T follicular helper cell (primary cell): ENCODE data around the gene PPM1N.
A peak's percentile ranks its signal among the peaks of the same experiment; 100 is the strongest.

Source experiments
- DNase-seq: peaks from one replicate; pipeline ENCODE4 v3.0.0-alpha.2; 2020; ENCODE audit warnings: low read depth
- total RNA-seq, 2 experiments: gene quantifications; one replicate each; lab custom pipeline; 2026; lab: John Stamatoyannopoulos, UW

Gene PPM1N
- 1.1 to 3.1 reads per million in 2 experiments for total RNA-seq

DNA sequence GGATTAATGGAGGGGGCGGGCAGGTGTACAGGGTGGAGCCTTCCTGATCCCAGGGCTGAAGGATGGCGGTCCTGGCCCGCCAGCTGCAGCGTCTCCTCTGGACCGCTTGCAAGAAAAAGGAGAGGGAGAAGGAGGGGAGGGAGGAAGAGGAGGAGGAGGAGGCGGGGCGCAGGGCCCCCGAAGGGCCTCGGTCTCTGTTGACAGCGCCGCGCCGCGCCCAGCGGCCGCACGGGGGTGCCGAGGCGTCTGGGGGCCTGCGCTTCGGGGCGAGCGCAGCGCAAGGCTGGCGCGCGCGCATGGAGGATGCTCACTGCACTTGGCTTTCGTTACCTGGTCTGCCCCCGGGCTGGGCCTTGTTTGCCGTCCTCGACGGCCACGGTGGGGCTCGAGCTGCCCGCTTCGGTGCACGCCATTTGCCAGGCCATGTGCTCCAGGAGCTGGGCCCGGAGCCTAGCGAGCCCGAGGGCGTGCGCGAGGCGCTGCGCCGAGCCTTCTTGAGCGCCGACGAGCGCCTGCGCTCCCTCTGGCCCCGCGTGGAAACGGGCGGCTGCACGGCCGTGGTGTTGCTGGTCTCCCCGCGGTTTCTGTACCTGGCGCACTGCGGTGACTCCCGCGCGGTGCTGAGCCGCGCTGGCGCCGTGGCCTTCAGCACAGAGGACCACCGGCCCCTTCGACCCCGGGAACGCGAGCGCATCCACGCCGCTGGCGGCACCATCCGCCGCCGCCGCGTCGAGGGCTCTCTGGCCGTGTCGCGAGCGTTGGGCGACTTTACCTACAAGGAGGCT, at the start of gene PPM1N:
Gene PPM1N (plus strand): TSS at position 33 of the 785 bp plus-strand sequence. CDS start 30 bp downstream, at position 63.
- peak; percentile 38 for DNase-seq

- no peak for DNase-seq
Observed at GRCh38 chr19:45448887-45449299, 49.4 kb upstream of the PPM1N start.

- DNase-seq: no peak
Observed at GRCh38 chr19:45450012-45450333, 48.3 kb upstream of the PPM1N start.

DNA sequence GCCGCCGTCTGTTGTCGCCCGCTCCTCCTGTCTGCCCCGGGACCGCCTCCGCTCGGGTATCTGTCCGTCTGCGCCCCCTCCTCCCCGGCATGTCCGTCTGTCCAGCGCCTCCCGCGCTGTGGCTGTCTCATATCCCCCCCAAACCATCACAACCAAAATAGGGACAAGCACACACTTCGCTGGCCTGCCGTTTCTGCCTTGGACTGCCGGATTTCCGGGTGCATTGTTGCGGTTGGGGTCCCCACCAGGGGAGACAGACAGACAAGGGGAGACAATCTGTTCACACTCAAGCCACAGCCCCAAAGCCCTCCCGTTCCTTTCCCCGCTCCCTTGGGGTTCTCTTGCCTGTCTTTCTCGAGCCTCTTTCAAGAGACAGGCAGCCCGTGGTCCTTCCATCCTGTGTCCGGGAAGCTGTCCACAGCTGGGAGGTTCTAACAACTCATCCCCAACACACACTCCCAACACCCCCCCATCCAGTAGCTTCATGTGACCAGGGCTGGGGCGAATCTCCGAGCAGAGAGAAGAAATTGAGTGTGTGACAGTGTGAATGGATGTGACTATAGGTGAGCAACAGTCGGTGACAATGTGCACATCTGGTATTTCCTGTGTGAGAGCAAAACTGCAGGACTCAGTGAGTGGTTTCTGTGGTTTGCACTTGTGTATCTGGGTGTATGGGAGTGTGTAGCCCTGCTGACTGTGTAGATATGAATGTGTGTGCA, 47.0 kb upstream of the PPM1N start:
- peak; percentile 54 for DNase-seq

- DNase-seq: no peak
Observed at GRCh38 chr19:45451850-45452387, 46.3 kb upstream of the PPM1N start.

DNA sequence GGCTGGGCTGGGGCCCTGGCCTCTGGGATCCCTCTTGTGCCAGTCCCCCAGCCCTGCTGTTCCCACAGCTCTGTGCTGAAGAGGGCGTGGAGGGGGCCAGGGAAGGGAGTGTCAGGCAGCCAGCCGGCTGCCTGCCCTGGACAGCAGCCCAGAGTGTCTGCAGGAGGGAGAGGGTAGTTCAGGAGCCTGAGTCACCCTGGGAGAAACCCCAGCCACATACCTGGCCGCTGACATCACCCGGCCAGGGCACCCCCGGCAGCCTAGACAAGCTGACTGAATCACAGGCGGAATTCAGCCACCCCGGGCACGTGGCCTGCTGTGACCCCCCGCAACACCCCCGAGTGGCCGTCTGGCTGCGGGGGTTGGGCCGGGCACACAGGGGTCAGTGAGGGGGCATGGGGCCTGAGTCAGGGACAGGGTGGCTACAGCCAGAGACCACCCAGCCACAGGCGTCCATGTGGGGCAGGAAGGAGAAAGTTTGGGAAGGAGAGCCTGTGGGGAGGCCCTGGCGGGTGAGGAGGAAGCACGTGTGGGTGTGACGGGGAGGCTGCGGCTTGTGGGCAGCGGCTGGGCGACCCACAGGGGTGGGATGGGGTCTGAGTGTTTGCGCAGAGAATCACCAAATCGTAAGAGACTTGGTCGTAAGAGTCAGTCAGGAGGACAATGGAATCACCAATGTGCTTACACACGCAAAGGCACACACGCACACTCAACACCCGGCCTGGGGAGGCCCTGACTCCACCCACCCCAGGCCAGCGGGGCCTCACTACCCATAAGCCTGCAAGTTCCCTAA, 42.3 kb upstream of the PPM1N start:
- no peak for DNase-seq

- DNase-seq: no peak
Observed at GRCh38 chr19:45456500-45456815, 41.8 kb upstream of the PPM1N start.

- DNase-seq: no peak
Observed at GRCh38 chr19:45457776-45458175, 40.5 kb upstream of the PPM1N start.

- no peak for DNase-seq
Observed at GRCh38 chr19:45460807-45461347, 37.4 kb upstream of the PPM1N start.

GRCh38 chr19:45462174-45462573, 36.1 kb upstream of the PPM1N start:
- DNase-seq: no peak

DNA sequence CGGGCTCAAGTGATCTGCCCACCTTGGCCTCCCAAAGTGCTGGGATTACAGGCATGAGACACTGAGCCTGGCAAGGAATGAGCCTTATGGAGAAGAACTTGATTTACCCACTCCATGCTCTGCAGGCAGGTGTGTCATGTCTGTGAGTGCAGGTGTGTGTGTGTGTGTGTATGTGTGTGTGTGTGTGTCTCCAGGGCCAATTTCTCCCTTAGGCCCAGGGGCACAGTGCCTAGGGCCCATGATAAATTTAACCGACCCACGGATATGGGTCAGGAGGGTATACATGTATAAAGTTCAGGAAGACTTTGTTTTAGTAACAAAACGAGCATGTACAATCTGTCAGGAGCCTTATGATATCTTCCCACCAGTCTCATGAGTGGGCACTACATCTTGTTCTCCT, 35.0 kb upstream of the PPM1N start:
- DNase-seq: no peak

DNA sequence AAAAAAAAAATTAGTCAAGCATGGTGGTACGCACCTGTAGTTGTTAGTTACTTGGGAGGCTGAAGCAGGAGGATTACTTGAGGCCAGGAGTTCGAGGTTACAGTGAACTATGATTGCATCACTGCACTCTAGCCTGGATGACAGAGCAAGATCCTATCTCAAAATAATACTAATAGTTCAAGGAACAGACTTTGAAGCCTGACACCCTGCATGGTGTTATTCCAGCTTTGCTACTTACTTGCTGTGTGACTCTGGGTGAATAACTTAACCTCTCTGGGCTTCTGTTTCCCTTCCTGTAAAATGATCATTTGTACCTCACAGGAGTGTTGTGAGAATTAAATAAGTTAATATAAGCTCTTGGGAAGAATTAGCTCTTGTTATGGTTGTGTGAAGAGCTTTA, 34.0 kb upstream of the PPM1N start:
- no peak for DNase-seq

DNA sequence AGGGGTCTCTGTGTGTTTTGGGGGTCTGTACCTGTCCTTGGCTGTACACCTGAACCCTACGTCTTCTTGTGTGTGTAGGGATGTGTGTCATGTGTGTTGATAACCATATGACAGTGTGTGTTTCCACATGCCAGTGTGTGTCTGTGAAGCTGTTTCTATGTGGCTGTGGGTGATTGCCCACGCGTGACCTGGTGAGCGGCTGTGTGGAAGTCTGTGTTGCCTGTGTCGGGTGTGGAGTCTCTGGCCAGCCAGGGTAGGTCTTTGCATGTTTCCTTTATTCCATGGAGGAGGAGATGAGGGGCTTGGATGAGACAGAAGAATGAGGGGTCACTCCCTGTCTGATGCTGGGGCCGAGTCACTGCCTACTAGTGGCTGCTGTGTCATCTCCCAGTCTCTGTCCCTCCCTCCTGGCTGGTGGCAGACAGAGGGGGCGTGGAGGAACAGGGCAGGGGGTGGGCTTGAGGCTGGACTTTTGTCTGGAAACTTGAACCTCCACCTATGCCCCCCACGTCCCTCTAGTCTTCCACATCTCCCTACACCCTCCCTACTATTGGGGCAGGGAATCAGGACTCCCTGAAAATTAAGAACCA, 33.3 kb upstream of the PPM1N start:
- no peak for DNase-seq

DNA sequence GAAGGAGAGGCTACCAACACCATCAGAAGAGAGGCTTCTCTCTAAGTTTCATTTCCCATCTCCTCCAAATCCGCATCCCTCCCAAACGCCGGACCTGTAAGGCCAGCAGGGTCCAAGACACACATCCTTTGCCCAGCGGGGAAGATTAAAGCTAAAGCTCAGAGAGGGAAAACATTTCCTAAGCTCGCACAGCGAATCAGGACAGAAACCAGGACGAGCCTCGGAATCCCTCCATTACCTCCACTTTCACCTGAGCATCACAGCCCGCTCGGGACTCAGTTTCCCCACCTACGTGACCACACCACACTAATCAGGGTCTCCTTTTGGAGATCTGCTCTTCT, 31.2 kb upstream of the PPM1N start:
- DNase-seq: no peak

GRCh38 chr19:45467456-45468158, 30.6 kb upstream of the PPM1N start, which contains the start of gene FOSB:
Gene FOSB (plus strand): TSS chr19:45467996. CDS start chr19:45468587, 591 bp downstream.
- DNase-seq: peak; percentile 92

DNA sequence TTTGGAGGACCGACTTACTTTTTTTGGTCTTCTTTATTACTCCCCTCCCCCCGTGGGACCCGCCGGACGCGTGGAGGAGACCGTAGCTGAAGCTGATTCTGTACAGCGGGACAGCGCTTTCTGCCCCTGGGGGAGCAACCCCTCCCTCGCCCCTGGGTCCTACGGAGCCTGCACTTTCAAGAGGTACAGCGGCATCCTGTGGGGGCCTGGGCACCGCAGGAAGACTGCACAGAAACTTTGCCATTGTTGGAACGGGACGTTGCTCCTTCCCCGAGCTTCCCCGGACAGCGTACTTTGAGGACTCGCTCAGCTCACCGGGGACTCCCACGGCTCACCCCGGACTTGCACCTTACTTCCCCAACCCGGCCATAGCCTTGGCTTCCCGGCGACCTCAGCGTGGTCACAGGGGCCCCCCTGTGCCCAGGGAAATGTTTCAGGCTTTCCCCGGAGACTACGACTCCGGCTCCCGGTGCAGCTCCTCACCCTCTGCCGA, 30.0 kb upstream of the PPM1N start:
- peak; percentile 33 for DNase-seq

- DNase-seq: peak; percentile 73
Observed at GRCh38 chr19:45468803-45469131, 29.5 kb upstream of the PPM1N start.

DNA sequence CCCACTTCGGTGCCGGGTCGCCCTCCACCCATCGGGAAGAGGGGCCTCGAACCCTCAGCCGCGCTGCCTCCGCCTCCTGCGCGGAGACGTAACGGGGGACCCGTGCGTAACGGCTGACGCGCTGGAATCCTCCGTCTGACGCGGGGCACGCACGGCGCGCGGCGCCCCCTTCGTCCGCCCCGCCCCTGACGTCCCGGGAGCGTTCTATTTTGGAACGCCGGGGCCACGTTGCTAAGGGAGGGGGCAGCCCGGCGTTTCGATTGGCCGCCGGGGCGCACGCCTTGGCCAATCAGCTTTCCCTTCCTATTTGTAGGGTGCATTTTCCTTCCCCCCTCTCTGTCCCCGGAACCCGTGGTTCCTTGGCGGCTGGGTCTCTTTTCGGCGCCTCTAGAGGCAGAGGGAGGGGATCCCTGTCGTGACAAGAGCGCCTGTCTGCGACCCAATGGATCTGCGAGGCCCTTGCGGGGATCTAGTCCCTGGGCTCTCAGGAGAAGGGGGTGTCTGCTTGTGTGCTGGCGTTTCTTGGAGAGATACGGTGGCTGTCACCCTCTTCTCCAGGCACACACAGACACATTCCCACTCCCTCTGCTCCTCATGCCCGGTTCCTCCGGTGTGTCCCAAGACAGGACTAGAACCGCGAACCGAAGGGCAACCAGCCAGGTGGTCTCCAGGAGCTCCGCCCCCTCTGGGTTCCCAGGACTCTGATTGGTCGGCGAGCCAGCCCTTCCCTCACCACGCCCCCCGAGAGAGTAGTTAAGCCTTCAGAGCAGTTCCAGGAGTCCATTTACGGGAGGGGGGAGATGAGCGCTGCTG, 28.9 kb upstream of the PPM1N start:
- peak; percentile 83 for DNase-seq

GRCh38 chr19:45469945-45470761, 28.1 kb upstream of the PPM1N start:
- DNase-seq: peak; percentile 47

DNA sequence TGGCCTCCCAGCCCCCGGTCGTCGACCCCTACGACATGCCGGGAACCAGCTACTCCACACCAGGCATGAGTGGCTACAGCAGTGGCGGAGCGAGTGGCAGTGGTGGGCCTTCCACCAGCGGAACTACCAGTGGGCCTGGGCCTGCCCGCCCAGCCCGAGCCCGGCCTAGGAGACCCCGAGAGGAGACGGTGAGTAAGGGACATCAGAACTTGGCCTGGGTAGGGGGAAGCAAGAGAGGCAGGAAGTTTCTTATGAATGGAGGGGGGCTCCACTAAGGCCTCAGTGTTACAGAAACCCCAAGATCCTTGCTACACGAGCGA, 27.5 kb upstream of the PPM1N start:
- no peak for DNase-seq
